Hepatic stellate cell (primary cell): ENCODE results near the gene KCNH8.

Experiments
- DNase-seq: peaks from one replicate; pipeline ENCODE4 v3.0.0; 2011; ENCODE audit warnings: low spot score

Gene KCNH8

GRCh38 chr3:19250959-19251610 lies 102.8 kb downstream of the KCNH8 start:
- no peak for DNase-seq

GRCh38 chr3:19254189-19254588 lies 105.9 kb downstream of the KCNH8 start:
- no peak for DNase-seq

- DNase-seq: no peak
Measured at GRCh38 chr3:19254784-19255338, 106.6 kb downstream of the KCNH8 start.

- no peak for DNase-seq
Measured at GRCh38 chr3:19256313-19256712, 108.0 kb downstream of the KCNH8 start.

- no peak for DNase-seq
Measured at GRCh38 chr3:19263606-19264005, 115.3 kb downstream of the KCNH8 start.

GRCh38 chr3:19264424-19264823 lies 116.1 kb downstream of the KCNH8 start:
- no peak for DNase-seq

- no peak for DNase-seq
Measured at GRCh38 chr3:19267040-19267439, 118.7 kb downstream of the KCNH8 start.

GRCh38 chr3:19270481-19270880 lies 122.2 kb downstream of the KCNH8 start:
- no peak for DNase-seq

- DNase-seq: no peak
Measured at GRCh38 chr3:19272296-19272695, 124.0 kb downstream of the KCNH8 start.

GRCh38 chr3:19273091-19273490 lies 124.8 kb downstream of the KCNH8 start:
- no peak for DNase-seq

GRCh38 chr3:19274576-19274975 lies 126.3 kb downstream of the KCNH8 start:
- no peak for DNase-seq

- no peak for DNase-seq
Measured at GRCh38 chr3:19284974-19285373, 136.7 kb downstream of the KCNH8 start.

- no peak for DNase-seq
Measured at GRCh38 chr3:19293295-19293694, 145.0 kb downstream of the KCNH8 start.

- DNase-seq: no peak
Measured at GRCh38 chr3:19295208-19295607, 146.9 kb downstream of the KCNH8 start.

GRCh38 chr3:19331931-19332330 lies 183.6 kb downstream of the KCNH8 start:
- DNase-seq: no peak

- no peak for DNase-seq
Measured at GRCh38 chr3:19334120-19334519, 185.8 kb downstream of the KCNH8 start.

- no peak for DNase-seq
Measured at GRCh38 chr3:19338769-19339168, 190.5 kb downstream of the KCNH8 start.

GRCh38 chr3:19342389-19342788 lies 194.1 kb downstream of the KCNH8 start:
- no peak for DNase-seq

- DNase-seq: no peak
Measured at GRCh38 chr3:19346759-19347158, 198.4 kb downstream of the KCNH8 start.

- no peak for DNase-seq
Measured at GRCh38 chr3:19347671-19348070, 199.4 kb downstream of the KCNH8 start.

- DNase-seq: no peak
Measured at GRCh38 chr3:19348500-19348899, 200.2 kb downstream of the KCNH8 start.

- peak; percentile 2 for DNase-seq
Measured at GRCh38 chr3:19348941-19349564, 200.7 kb downstream of the KCNH8 start.

- no peak for DNase-seq
Measured at GRCh38 chr3:19357947-19358346, 209.6 kb downstream of the KCNH8 start.

GRCh38 chr3:19363071-19363470 lies 214.8 kb downstream of the KCNH8 start:
- DNase-seq: no peak
